SU-DHL-6 (cell line): ENCODE results near the gene DRAXIN.

Experiments
- H2AFZ ChIP-seq: fragments of 200-600 bp; sonication (generic); 2 replicates; pipeline ENCODE4 v1.6.1; 2014; ENCODE audit warnings: low read depth, mild to moderate bottlenecking, moderate library complexity, mixed read lengths, antibody characterized with exemption, low read length; ENCODE audit not compliant: severe bottlenecking
- H3F3A ChIP-seq: fragments of 200-600 bp; shearing (Covaris generic); 2 replicates; pipeline ENCODE4 v1.6.0; 2016; ENCODE audit warnings: antibody characterized with exemption, mild to moderate bottlenecking; ENCODE audit not compliant: insufficient read depth
- H3K27ac ChIP-seq: fragments of 200-600 bp; sonication (generic); 2 replicates; pipeline ENCODE4 v1.5.1; 2016; ENCODE audit warnings: low read depth, mild to moderate bottlenecking, low read length, moderate library complexity, mixed read lengths
- H3K27me3 ChIP-seq: fragments of 200-600 bp; sonication (generic), shearing (Covaris generic); 2 replicates; pipeline ENCODE4 v1.6.0; 2014; ENCODE audit warnings: mild to moderate bottlenecking, low read length
- H3K36me3 ChIP-seq: fragments of 200-600 bp; sonication (generic); 2 replicates; pipeline ENCODE4 v1.6.1; 2014; ENCODE audit warnings: mild to moderate bottlenecking, low read length, mixed read lengths
- H3K4me2 ChIP-seq: fragments of 300-600, 200-600 bp; shearing (Covaris generic), sonication (generic); 2 replicates; pipeline ENCODE4 v1.6.0; 2014; ENCODE audit warnings: low read length, low read depth, mild to moderate bottlenecking; ENCODE audit not compliant: poor library complexity, severe bottlenecking
- H3K4me3 ChIP-seq: fragments of 200-600 bp; sonication (generic); 2 replicates; pipeline ENCODE4 v1.5.1; 2014; ENCODE audit warnings: antibody characterized with exemption, low read length, mild to moderate bottlenecking, mixed read lengths; ENCODE audit not compliant: insufficient read depth, poor library complexity, severe bottlenecking
- H3K79me2 ChIP-seq: fragments of 200-600 bp; sonication (generic); 2 replicates; pipeline ENCODE4 v1.6.1; 2014; ENCODE audit warnings: mild to moderate bottlenecking, low read length, moderate library complexity; ENCODE audit not compliant: insufficient read depth
- H3K9ac ChIP-seq: fragments of 200-600 bp; sonication (generic); 2 replicates; pipeline ENCODE4 v1.7.0; 2014; ENCODE audit warnings: mild to moderate bottlenecking, low read length
- H3K9me2 ChIP-seq: fragments of 200-600 bp; sonication (generic); replicated peaks from 2 replicates; pipeline ENCODE4 v1.6.1; 2014; ENCODE audit warnings: low read length; ENCODE audit not compliant: insufficient read depth
- H3K9me3 ChIP-seq: fragments of 200-600 bp; sonication (generic); 2 replicates; pipeline ENCODE4 v1.6.1; 2014; ENCODE audit warnings: low read length, mixed read lengths; ENCODE audit not compliant: insufficient read depth
- H4K20me1 ChIP-seq: fragments of 200-600 bp; sonication (generic); 2 replicates; pipeline ENCODE4 v1.6.1; 2014; ENCODE audit warnings: low read depth, mild to moderate bottlenecking, antibody characterized with exemption, low read length, moderate library complexity, mixed read lengths
- EZH2phosphoT487 ChIP-seq: fragments of 200-600 bp; sonication (generic), shearing (Covaris generic); conservative IDR thresholded peaks from 2 replicates; pipeline ENCODE4 v1.6.1; 2018; ENCODE audit warnings: mild to moderate bottlenecking, antibody characterized with exemption, low read length, moderate library complexity, mixed read lengths
- TF ChIP-seq, protein P1 (sequence below): fragments of 200-600 bp; sonication (generic); IDR thresholded peaks from one replicate; pipeline ENCODE4 v1.5.1; 2017; ENCODE audit warnings: antibody characterized with exemption, mild to moderate bottlenecking, low read length, moderate library complexity; ENCODE audit not compliant: insufficient read depth, poor library complexity, severe bottlenecking

DRAXIN gene

DNA sequence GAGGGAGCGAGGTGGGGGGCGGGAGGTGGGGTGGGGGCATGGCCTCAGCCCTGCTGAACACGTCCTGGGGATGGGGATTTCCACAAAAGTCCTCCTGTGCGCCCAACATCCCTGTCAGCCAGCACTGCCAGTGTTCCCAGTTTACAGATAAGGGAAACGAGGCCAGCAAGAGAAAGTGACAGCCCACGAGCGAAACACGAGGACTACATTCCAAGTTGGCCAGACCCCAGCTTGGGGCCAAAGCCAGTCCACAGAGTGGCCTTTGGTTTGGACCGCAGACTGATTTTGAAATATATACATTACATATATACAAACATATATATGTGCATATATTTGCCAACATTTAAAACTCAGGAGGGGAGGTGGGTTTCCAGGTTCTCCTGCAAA lies 42.3 kb upstream of the DRAXIN start:
- Histone ChIP-seq H2AFZ (no peak overlapping the region), H3K27me3 (no peaks in the 10 kb centered on the region), H4K20me1 (no peaks in the 10 kb centered on the region), H3K9ac (no peak overlapping the region), H3K4me2 (no peak overlapping the region), H3K9me2 (no peaks in the 10 kb centered on the region), H3F3A (no peaks in the 10 kb centered on the region), H3K36me3 (no peaks in the 10 kb centered on the region), H3K4me3 (no peak overlapping the region), H3K9me3 (no peaks in the 10 kb centered on the region), H3K27ac (no peak overlapping the region), H3K79me2 (no peaks in the 10 kb centered on the region)
- TF ChIP-seq EZH2phosphoT487, result no peak
- TF ChIP-seq, protein P1, sequence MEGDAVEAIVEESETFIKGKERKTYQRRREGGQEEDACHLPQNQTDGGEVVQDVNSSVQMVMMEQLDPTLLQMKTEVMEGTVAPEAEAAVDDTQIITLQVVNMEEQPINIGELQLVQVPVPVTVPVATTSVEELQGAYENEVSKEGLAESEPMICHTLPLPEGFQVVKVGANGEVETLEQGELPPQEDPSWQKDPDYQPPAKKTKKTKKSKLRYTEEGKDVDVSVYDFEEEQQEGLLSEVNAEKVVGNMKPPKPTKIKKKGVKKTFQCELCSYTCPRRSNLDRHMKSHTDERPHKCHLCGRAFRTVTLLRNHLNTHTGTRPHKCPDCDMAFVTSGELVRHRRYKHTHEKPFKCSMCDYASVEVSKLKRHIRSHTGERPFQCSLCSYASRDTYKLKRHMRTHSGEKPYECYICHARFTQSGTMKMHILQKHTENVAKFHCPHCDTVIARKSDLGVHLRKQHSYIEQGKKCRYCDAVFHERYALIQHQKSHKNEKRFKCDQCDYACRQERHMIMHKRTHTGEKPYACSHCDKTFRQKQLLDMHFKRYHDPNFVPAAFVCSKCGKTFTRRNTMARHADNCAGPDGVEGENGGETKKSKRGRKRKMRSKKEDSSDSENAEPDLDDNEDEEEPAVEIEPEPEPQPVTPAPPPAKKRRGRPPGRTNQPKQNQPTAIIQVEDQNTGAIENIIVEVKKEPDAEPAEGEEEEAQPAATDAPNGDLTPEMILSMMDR, result no peak

DNA sequence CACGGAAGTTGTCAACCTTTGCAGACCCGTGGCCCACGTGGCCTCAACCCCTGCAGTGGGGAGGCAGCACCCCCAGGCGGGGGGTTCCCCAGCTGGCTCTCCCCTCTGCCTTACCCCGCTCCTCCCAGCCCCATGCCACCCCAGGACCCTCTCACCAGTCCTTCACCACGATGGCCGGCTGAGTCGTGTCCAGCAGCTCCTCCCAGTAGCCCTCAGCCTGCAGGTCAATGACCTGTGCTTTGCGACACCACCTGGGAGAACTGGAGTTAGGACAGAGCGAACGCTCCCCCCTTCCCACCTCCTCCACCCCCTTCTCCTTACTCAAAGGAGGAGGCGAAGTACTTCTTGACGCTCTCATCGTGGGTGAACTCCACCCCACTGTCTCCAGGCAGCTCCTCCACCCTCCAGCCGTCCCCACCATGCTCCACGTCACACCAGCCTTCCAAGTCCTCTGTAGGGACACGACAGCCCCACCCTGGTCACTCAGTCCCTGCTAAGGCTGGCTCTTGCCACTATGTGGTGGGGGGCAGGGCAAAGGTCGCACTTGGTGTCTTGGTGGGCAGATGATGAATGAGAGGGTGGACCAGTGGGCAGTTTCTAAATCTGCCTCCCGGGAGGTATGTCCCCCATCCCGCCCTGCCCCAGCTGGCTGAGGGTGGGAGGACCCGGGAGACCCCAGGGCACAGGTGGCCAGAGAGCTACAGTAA lies 41.7 kb upstream of the DRAXIN start:
- no peaks in the 10 kb centered on the region for H3K79me2 ChIP-seq
- H3K9me2 ChIP-seq, result no peaks in the 10 kb centered on the region
- H3K4me3 ChIP-seq, result no peak overlapping the region
- H4K20me1 ChIP-seq, result no peaks in the 10 kb centered on the region
- no peaks in the 10 kb centered on the region for H3K9me3 ChIP-seq
- H2AFZ ChIP-seq, result no peak overlapping the region
- no peak overlapping the region for H3K27ac ChIP-seq
- no peak overlapping the region for H3K9ac ChIP-seq
- no peak overlapping the region for H3K4me2 ChIP-seq
- TF ChIP-seq EZH2phosphoT487, result no peak
- TF ChIP-seq, protein P1, result no peak
- no peaks in the 10 kb centered on the region for H3K36me3 ChIP-seq
- H3F3A ChIP-seq, result no peaks in the 10 kb centered on the region
- H3K27me3 ChIP-seq, result no peaks in the 10 kb centered on the region

GRCh38 chr1:11650331-11650991 lies 41.0 kb upstream of the DRAXIN start:
- H3K36me3 ChIP-seq, result no peaks in the 10 kb centered on the region
- no peak for TF ChIP-seq EZH2phosphoT487
- TF ChIP-seq, protein P1, result peak; percentile 45
- H3K9me3 ChIP-seq, result no peaks in the 10 kb centered on the region
- H3K4me3 ChIP-seq, result no peak overlapping the region
- H3K9ac ChIP-seq, result no peak overlapping the region
- H4K20me1 ChIP-seq, result no peaks in the 10 kb centered on the region
- H3K27me3 ChIP-seq, result no peaks in the 10 kb centered on the region
- no peaks in the 10 kb centered on the region for H3K9me2 ChIP-seq
- H3K4me2 ChIP-seq, result peak overlapping the region; percentile 22
- H3K27ac ChIP-seq, result no peak overlapping the region
- H2AFZ ChIP-seq, result peak overlapping the region; percentile 58
- H3F3A ChIP-seq, result no peaks in the 10 kb centered on the region
- no peaks in the 10 kb centered on the region for H3K79me2 ChIP-seq
